Activated CD8-positive, alpha-beta memory T cell treated with anti-CD3 and anti-CD28 coated beads for 24 hours (primary cell): ENCODE results near the gene KLHL21.
"Not testable (repeated sequence)": the region's sequence is repeated elsewhere in the genome, so short reads cannot be mapped to it uniquely, and the experiment has no call there.

ENCODE experiments used
- DNase-seq: peaks from one replicate; pipeline ENCODE4 v3.0.0-alpha.2; 2020

The KLHL21 gene

DNA sequence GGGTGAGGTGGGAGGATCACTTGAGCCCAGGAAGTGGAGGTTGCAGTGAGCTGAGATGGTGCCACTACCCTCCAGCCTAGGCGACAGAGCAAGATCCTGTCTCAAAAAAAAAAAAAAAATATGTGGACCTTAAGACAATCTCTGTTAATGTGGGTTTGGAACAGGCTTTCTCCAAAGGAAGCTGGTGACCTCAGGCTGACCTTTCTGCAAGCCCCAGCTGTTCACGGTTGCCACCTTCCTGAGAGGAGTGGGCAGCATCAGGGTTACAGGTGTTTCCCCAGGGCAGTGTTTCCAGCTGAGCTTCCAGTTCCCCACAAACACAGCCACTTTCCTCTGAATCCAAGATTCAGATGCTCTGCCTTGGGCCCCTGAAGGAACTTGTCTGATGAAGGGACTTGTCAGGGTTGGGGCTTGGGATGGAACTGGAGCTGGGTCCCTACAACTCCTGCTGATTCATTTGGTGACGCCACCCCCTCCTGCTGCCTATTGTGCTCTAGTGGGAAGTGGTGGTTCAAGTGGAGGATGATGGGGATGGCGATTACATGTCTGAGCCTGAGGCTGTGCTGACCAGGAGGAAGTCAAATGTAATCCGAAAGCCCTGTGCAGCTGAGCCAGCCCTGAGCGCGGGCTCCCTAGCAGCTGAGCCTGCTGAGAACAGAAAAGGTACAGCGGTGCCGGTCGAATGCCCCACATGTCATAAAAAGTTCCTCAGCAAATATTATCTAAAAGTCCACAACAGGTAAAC, 20.9 kb downstream of the KLHL21 start:
- DNase-seq, result no peak

DNA sequence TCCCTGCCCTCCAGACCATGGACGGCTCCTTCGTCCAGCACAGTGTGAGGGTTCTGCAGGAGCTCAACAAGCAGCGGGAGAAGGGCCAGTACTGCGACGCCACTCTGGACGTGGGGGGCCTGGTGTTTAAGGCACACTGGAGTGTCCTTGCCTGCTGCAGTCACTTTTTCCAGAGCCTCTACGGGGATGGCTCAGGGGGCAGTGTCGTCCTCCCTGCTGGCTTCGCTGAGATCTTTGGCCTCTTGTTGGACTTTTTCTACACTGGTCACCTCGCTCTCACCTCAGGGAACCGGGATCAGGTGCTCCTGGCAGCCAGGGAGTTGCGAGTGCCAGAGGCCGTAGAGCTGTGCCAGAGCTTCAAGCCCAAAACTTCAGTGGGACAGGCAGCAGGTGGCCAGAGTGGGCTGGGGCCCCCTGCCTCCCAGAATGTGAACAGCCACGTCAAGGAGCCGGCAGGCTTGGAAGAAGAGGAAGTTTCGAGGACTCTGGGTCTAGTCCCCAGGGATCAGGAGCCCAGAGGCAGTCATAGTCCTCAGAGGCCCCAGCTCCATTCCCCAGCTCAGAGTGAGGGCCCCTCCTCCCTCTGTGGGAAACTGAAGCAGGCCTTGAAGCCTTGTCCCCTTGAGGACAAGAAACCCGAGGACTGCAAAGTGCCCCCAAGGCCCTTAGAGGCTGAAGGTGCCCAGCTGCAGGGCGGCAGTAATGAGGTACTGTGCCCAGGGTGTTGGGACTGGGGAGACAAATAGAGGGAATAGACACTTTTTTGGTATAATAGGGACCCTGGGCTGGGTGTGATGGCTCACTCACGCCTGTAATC, 21.9 kb downstream of the KLHL21 start:
- peak; percentile 60 for DNase-seq

DNA sequence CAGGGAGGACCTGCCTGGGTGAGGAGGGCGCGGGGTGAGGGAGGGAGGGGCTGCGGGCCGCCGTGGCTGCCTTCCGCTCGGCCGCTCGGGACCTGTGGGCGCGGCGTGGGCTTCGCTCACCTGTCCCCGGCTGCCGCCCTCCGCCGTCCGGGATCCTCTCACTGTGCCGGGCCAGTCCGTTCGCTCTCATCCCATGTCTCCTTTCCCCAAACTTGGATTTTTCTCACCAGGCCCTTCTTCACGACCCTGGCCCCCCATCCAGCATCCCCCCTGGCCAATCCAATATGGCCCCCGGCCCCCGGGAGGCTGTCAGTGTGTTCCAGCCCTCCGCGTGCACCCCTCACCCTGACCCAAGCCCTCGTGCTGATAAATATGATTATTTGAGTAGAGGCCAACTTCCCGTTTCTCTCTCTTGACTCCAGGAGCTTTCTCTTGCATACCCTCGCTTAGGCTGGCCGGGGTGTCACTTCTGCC, 22.5 kb downstream of the KLHL21 start:
- no peak for DNase-seq

DNA sequence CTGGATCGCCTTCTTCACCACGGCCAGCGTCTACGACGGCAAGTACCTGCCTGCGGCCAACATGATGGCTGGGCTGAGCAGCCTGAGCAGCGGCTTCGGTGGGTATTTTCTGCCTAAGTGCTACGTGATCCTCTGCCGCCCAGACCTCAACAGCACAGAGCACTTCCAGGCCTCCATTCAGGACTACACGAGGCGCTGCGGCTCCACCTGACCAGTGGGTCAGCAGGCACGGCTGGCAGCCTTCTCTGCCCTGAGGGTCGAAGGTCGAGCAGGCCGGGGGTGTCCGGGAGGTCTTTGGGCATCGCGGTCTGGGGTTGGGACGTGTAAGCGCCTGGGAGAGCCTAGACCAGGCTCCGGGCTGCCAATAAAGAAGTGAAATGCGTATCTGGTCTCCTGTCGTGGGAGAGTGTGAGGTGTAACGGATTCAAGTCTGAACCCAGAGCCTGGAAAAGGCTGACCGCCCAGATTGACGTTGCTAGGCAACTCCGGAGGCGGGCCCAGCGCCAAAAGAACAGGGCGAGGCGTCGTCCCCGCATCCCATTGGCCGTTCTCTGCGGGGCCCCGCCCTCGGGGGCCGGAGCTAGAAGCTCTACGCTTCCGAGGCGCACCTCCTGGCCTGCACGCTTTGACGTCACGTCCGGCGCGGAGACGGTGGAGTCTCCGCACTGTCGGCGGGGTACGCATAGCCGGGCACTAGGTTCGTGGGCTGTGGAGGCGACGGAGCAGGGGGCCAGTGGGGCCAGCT, 23.1 kb downstream of the KLHL21 start, which contains the start of gene ZBTB48:
Gene ZBTB48 (plus strand): TSS at position 621 of the 745 bp plus-strand sequence. CDS start 616 bp downstream, outside the sequence.
- DNase-seq, result peak; percentile 97

DNA sequence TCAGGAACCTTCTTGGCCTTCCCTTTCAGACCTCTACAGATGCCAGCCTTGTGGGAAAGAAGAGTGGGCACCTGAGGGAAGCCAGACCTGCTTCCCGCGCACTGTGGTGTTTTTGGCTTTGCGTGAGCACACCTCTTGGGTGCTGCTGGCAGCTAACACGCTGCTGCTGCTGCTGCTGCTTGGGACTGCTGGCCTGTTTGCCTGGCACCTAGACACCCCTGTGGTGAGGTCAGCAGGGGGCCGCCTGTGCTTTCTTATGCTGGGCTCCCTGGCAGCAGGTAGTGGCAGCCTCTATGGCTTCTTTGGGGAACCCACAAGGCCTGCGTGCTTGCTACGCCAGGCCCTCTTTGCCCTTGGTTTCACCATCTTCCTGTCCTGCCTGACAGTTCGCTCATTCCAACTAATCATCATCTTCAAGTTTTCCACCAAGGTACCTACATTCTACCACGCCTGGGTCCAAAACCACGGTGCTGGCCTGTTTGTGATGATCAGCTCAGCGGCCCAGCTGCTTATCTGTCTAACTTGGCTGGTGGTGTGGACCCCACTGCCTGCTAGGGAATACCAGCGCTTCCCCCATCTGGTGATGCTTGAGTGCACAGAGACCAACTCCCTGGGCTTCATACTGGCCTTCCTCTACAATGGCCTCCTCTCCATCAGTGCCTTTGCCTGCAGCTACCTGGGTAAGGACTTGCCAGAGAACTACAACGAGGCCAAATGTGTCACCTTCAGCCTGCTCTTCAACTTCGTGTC, 23.9 kb downstream of the KLHL21 start:
- no peak for DNase-seq

DNA sequence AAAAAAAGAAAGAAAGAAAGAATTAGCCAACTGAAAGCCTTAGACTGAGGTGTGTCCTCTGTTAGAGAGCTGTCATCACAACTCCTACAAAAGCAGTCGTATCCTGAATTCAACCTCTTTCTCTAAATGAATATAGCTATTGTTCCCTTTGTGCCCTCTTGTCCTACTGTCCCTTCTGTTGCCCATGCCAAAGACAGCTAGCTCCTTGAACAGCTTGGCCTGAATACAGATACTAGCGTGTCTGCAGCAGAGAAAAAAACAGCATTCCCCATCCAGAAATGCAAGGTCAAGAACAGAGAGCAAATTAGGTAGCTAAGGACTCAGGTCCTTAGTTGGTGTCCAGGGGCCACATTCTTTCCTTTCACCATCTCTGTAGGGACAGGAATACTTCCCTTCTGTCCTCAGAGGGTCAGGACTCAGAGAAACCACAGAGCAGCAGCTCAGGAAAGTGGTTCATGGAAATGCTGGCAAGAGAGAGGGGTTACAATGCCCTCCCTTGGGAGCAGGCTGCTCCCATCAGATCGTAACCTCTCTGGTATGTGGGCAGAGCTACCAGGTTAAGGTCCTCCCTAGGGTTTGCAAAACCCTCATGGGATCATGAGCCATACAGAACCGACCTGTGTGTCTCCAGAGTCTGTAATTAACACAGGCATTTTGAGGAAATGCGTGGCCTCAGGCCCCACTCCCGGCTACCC, 24.7 kb downstream of the KLHL21 start:
- DNase-seq, result no peak

DNA sequence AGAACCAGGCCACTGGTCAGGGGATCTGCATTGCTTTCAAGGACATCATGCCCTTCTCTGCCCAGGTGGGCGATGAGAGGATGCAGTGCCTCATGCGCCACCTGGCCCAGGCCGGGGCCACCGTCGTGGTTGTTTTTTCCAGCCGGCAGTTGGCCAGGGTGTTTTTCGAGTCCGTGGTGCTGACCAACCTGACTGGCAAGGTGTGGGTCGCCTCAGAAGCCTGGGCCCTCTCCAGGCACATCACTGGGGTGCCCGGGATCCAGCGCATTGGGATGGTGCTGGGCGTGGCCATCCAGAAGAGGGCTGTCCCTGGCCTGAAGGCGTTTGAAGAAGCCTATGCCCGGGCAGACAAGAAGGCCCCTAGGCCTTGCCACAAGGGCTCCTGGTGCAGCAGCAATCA, 27.9 kb downstream of the KLHL21 start:
- DNase-seq, result no peak

DNA sequence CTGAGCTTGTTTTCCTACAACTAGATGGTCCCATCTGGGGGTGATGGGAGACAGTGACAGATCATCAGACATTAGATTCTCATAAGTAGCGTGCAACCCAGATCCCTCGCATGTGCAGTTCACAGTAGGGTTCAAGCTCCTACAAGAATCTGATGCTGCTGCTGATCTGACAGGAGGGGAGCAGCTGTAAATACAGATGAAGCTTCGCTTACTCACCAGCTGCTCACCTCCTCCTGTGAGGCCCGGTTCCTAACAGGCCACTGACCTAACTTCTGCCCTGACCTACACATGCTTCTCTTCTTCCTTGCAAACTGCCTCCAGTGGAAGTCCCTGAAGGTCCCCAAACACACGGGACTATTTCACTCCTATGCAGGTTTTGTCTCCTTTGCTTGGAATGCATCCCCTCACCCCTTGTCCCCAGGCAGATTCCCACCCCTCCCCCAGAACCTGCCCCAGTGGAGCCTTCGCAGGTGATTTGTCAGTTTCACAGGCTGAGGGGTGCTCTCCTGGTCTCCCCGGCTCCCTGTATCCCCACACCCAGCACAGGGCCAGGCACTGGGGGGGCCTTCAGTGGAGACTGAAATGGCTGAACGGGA, 28.5 kb downstream of the KLHL21 start:
- DNase-seq, result no peak

DNA sequence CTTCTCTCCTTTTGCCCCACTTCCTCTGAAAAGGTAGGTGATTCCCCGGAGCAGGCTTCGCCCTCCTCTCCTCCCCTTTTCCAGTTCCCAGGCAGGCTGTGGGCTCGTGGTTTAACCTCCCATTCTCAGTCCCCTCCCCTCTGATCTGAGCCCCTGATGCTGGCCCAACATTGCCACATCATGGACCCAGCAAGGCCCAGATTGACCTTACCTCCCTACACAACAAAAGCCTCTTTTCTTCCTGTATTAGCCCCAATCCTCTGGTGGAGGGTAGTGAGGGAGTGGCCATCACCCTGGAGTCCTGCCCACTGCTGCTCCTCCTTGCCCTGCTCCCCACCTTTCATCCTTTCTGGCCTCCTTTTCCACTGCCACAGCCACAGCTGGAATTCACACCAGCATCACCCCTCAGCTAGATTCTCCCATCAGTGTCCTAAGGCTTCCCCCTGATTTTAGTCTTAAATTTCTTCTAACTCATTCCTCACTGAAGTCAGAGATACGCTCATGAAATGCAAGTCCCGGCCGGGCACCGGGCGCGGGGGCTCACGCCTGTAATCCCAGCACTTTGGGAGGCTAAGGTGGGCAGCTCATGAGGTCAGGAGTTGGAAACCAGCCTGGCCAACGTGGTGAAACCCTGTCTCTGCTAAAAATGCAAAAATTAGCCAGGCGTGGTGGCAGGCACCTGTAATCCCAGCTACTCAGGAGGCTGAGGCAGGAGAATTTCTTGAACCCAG, 29.9 kb downstream of the KLHL21 start:
- no peak for DNase-seq

DNA sequence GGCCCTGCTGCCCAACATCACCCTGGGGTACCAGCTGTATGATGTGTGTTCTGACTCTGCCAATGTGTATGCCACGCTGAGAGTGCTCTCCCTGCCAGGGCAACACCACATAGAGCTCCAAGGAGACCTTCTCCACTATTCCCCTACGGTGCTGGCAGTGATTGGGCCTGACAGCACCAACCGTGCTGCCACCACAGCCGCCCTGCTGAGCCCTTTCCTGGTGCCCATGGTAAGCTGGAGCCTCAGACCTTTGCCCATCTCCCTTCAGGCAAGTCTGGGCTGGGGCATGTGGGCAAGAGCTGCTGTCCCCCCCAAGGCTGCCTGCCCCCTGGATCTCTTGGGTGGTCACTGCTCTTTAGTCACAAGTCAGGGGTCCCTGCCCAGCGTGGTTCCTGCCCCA, 31.7 kb downstream of the KLHL21 start:
- no peak for DNase-seq

DNA sequence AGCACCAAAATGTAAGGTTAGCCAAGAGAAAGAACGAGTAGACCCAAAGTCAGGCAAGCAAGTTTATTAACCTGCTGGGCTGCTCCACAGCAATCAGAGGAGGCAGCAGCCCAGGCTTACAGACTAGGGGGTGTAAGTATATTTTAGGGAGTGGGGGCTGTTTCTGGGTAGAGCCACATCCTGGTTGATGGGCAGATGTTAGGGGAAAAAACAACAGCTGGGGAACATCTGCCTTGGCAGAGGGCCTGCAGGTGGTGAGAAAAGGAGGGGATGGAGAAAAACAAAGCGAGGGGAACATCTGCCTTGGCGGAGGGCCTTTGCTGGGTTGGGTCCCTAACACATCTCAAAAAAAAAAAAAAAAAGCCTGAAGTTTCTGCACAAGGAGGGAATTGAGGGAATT, 32.6 kb downstream of the KLHL21 start:
- no peak for DNase-seq

DNA sequence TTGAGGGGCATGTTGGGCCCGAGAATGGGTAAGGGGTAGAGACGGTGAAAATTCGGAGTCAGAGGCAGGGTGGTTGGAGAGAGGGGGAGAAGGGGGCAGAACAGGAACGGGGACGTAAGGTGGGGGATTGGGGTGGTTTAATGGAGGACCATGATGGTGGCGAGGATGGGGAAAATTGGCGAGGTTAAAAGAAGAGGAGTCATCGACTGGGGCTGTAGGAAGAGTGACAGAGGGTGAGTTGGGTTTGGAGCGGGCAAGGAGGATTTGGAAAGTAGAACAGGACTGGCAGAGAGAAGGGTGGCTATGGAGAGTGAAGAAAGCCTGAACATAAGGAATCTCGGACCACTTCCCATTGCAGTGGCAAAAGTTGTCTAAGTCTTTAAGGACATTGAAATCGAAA, 33.6 kb downstream of the KLHL21 start:
- DNase-seq, result no peak

DNA sequence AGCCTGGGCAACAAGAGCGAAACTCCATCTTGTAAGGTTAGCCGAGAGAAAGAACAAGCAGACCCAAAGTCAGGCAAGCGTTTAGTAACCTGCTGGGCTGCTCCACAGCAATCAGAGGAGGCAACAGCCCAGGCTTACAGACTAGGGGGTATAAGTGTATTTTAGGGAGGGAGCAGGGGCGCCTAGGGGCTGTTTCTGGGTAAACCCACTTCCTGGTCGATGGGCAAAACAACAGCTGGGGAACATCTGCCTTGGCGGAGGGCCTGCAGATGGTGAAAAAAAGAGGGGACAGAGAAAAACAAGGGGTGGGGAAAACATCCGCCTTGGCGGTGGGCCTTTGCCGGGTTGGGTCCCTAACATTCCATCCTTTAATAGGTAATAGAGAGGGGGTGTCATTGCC, 42.4 kb downstream of the KLHL21 start:
- no peak for DNase-seq

DNA sequence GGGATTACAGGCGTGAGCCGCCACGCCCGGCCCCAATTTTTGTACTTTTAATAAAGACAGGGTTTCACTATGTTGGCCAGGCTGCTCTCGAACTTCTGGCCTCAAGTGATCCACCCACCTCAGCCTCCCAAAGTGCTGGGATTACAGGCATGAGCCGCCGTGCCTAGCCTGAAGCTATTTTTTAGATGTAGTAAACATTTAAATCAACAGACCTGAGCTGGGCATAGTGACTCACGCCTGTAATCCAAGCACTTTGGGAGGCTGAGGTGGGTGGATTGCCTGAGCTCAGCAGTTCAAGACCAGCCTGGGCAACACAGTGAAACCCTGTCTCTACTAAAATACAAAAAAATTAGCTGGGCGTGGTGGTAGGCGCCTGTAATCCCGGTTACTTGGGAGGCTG, 43.5 kb downstream of the KLHL21 start:
- DNase-seq, result not testable (repeated sequence)

DNA sequence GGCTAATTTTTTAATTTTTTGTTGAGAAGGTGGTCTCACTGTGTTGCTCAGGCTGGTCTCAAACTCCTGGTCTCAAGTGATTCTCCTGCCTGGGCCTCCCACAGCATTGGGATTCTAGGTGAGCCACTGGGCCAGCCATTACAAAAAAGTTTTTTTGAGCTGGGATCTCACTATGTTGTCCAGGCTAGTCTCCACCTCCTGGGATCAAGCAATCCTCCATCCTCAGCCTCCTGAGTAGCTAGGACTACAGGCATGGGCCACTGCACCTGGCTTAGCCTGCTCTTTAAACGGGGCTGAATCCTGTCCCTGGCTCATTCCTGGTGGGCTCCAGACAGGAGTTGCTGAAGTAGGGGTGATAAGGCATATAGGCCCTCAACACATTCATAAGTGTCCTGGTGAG, 45.1 kb downstream of the KLHL21 start:
- no peak for DNase-seq

DNA sequence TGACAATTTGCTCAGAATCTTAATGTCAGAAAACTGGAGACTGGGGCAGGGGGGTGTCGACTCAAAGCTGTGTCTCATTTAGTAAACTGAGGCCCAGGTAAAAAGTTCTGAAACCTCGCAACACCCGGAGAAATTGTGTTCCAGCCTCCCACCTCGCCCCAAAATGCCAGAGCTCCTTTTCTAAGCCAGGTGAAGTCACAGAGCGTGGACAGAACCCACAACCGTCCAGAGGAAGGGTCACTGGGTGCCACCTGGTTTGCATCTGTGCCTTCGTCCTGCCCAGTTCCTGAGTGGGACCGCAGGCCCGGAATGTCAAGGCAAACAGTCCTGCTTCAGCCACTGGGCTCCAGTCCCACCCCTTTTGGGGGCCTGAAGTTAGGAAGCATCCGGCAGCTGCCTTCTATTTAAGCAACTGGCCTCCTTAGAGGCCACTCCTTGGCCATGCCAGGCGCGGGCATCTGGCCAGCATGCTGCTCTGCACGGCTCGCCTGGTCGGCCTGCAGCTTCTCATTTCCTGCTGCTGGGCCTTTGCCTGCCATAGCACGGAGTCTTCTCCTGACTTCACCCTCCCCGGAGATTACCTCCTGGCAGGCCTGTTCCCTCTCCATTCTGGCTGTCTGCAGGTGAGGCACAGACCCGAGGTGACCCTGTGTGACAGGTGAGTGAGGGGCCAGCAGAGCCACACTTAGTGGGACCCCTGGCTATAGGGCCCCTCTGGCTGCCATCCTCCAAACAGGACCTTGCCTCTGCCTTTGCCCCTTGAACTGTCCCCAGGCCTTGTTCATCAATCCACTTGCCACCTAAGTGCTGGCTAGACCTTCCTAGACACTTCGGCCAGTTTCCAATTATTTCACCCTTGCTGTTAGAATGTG, 47.5 kb downstream of the KLHL21 start, which contains the start of gene TAS1R1:
Gene TAS1R1 (plus strand): TSS at position 401 of the 872 bp plus-strand sequence. CDS start 67 bp downstream, at position 468.
- DNase-seq, result no peak

DNA sequence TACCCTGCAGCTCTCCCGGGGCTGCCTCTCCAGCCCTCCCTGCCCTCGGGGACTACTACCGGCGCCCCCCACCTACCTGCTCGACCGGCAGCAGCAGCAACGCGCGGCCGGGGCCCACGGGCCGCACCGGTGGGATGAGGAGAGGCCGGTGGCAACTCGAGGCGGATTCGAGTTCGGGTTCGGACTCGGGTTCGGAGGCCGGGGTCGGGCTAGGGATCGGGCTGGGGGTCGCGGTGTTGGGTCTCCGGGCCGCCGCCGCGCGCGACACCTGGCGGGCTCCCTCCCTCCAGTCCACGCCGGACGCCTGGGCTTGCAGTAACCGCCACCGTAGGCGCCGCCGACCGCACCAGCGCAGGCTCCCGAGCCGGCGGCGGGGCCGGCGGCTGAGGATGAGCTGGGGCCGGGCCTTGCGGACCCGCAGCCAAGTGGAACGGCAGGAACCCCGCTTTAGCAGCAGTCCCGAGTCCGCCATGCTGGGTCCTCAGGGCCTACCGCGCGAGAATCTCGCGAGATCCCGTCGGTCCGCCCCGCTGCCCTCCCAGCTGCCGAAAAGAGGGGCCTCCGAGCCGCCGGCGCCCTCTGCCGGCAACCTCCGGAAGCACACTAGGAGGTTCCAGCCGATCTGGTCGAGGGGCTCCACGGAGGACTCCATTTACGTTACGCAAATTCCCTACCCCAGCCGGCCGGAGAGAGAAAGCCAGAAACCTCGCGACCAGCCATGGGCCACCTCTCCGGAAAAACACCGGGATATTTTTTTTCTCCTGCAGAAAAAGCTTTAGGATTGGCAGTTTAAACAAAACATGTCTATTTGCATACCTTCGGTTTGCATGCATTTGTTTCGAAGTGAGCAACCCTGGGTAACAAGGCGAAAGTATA, 48.4 kb downstream of the KLHL21 start, which contains the start of gene NOL9:
Gene NOL9 (minus strand): TSS at position 483 of the 876 bp plus-strand sequence. CDS start 11 bp downstream, at position 472.
- DNase-seq, result peak; percentile 98

DNA sequence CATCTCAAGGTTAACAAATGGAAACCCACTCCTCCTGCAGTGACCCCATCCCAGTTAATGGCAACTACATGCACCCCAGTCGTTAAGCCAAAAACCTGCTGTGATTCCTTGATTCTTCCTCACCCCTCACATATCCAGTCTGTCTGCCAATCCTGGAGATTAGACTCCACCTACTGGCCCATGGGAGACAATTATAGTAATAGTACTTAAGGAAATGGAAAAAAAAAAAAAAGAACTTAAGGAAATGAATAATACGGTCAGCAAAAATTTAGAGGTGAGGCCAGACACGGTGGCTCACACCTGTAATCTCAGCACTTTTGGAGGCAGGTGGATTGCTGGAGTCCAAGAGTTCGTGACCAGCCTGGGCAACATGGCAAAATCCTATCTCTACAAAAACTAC, 55.4 kb downstream of the KLHL21 start:
- DNase-seq, result no peak
